ENCODE results near the gene PHIP. TPM values are rescaled to one million over a fixed set of nuclear protein-coding genes. Genes with fewer than 3 reads are reported as not detected.

The PHIP gene
- total and polyA plus RNA-seq, 10 of the 15 experiments (the other 5 are each of a cell fraction or from before 2014, with no cell fraction given) = 8.5 to 34.6 (median 17.9) TPM

DNA sequence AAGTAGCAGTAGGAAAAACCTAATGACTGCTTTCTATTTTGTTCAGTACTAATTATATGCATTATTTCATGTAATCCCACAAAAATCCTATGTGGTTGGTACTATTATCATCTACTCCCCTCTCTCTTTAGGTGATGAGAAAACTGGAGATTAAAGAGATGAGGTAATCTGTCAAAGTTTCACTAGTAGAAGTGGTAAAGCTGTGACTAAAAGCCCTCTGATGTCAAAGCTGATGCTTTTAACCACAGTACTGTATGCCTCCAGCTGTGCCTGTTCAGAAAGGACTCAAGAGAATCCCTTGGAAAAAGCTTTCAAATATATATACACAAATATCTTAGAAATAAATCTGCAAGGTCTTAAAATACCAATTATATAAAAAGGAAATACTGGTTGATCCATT lies 38.0 kb downstream of the PHIP start:
- FAIRE-seq (no peak), ATAC-seq (peak; percentile 88), DNase-seq (ENCODE audit: low read depth, low spot score) (no peak)
- no TSS peak for BruUV-seq (replicated peaks)
- POLR2A ChIA-PET = no interaction called here
- in situ Hi-C loops (cut with MboI) = no loop called here
- peaks cover 4% of the 10 kb centered on the region; the same call in 2 of the 3 replicates for H3K9me3 ChIP-seq (replicated peaks; ENCODE audit: control insufficient read depth, insufficient read depth, low read length)
- CTCF ChIA-PET = no interaction called here
- RAD21 ChIA-PET (ENCODE audit: unreplicated experiment) = no interaction called here
- no peaks in the 10 kb centered on the region for H4K20me1 ChIP-seq (ENCODE audit: control insufficient read depth, insufficient read depth)
- H3K36me3 ChIP-seq (ENCODE audit: control insufficient read depth in 2 of 2, insufficient read depth in 2 of 2, low read length in 1 of 2) = peaks cover 0 to 19% of the 10 kb centered on the region in 2 experiments; a peak in 3 of 4 replicates
- H2AFZ ChIP-seq (ENCODE audit: control insufficient read depth, low read depth, low read length) = no peak overlapping the region
- H3K4me3 ChIP-seq = no peak overlapping the region
- H3K79me2 ChIP-seq (ENCODE audit: control insufficient read depth, insufficient read depth, low read length) = peaks cover 19% of the 10 kb centered on the region
- H3K27me3 ChIP-seq (replicated peaks in 1 of 2; ENCODE audit: control insufficient read depth in 2 of 2, insufficient read depth in 2 of 2, low read length in 1 of 2) = no peaks in the 10 kb centered on the region
- intact Hi-C loops (cut with micrococcal nuclease; ENCODE audit: unreplicated experiment) = loop anchor here (5.0 kb wide), 1 partner anchor 37 kb away; the partner anchor contains the start of gene PHIP
- no peak overlapping the region for H3K9ac ChIP-seq (ENCODE audit: control insufficient read depth, insufficient read depth, low read length)
- no peak overlapping the region for H3K4me2 ChIP-seq (ENCODE audit: control insufficient read depth, insufficient read depth)
- H3K4me1 ChIP-seq (ENCODE audit: control insufficient read depth, insufficient read depth, low read length) = peaks cover 12% of the 10 kb centered on the region; the same call in 1 of the 2 replicates
- SMC1A ChIA-PET (ENCODE audit: uncharacterized antibody, unreplicated experiment) = no interaction called here
- no peak overlapping the region for H3K27ac ChIP-seq (ENCODE audit: control insufficient read depth, insufficient read depth)
- TF ChIP-seq ATF7 (IDR thresholded peaks at IDR 0.05; ENCODE audit: low read depth) (peak; percentile 81), RCOR1 (conservative IDR thresholded peaks at IDR 0.05; ENCODE audit: low read depth, low read length) (no peak), FOXM1 (IDR thresholded peaks at IDR 0.05; ENCODE audit: low read depth, low read length) (no peak; the same call in 1 of the 2 replicates), LARP7 (IDR thresholded peaks at IDR 0.05) (no peak), MTA2 (IDR thresholded peaks at IDR 0.05; ENCODE audit: low read depth) (peak; percentile 31; the same call in 1 of the 2 replicates), BACH1 (IDR thresholded peaks at IDR 0.05; ENCODE audit: borderline replicate concordance) (no peak), SMAD1 (IDR thresholded peaks at IDR 0.05; ENCODE audit: low read depth, partially characterized antibody) (no peak), SUZ12 (IDR thresholded peaks at IDR 0.05; ENCODE audit: unreplicated experiment) (no peak), RFX5 (IDR thresholded peaks at IDR 0.05; ENCODE audit: low read depth, low read length) (no peak), TARDBP (IDR thresholded peaks at IDR 0.05; ENCODE audit: borderline replicate concordance) (no peak), CHD4 (IDR thresholded peaks at IDR 0.05) (no peak), SP1 (IDR thresholded peaks at IDR 0.05; ENCODE audit: low read depth, low read length) (no peak), MTA3 (IDR thresholded peaks at IDR 0.05; ENCODE audit: borderline replicate concordance, low read length) (no peak), ASH2L (IDR thresholded peaks at IDR 0.05; ENCODE audit: borderline replicate concordance, low read depth) (no peak), KDM1A (IDR thresholded peaks at IDR 0.05; ENCODE audit: borderline replicate concordance) (no peak), MYB (IDR thresholded peaks at IDR 0.05; ENCODE audit: borderline replicate concordance, low read depth, low read length) (no peak), EGR1 (IDR thresholded peaks at IDR 0.05; ENCODE audit: borderline replicate concordance in 1 of 2, low read depth in 2 of 2, low read length in 2 of 2) (no peak), TAF1 (IDR thresholded peaks at IDR 0.05; ENCODE audit: borderline replicate concordance, low read depth, low read length) (no peak)
- TF ChIP-seq, protein P1, sequence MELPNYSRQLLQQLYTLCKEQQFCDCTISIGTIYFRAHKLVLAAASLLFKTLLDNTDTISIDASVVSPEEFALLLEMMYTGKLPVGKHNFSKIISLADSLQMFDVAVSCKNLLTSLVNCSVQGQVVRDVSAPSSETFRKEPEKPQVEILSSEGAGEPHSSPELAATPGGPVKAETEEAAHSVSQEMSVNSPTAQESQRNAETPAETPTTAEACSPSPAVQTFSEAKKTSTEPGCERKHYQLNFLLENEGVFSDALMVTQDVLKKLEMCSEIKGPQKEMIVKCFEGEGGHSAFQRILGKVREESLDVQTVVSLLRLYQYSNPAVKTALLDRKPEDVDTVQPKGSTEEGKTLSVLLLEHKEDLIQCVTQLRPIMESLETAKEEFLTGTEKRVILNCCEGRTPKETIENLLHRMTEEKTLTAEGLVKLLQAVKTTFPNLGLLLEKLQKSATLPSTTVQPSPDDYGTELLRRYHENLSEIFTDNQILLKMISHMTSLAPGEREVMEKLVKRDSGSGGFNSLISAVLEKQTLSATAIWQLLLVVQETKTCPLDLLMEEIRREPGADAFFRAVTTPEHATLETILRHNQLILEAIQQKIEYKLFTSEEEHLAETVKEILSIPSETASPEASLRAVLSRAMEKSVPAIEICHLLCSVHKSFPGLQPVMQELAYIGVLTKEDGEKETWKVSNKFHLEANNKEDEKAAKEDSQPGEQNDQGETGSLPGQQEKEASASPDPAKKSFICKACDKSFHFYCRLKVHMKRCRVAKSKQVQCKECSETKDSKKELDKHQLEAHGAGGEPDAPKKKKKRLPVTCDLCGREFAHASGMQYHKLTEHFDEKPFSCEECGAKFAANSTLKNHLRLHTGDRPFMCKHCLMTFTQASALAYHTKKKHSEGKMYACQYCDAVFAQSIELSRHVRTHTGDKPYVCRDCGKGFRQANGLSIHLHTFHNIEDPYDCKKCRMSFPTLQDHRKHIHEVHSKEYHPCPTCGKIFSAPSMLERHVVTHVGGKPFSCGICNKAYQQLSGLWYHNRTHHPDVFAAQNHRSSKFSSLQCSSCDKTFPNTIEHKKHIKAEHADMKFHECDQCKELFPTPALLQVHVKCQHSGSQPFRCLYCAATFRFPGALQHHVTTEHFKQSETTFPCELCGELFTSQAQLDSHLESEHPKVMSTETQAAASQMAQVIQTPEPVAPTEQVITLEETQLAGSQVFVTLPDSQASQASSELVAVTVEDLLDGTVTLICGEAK (IDR thresholded peaks at IDR 0.05; ENCODE audit: borderline replicate concordance) = no peak
- TF ChIP-seq, protein P2, sequence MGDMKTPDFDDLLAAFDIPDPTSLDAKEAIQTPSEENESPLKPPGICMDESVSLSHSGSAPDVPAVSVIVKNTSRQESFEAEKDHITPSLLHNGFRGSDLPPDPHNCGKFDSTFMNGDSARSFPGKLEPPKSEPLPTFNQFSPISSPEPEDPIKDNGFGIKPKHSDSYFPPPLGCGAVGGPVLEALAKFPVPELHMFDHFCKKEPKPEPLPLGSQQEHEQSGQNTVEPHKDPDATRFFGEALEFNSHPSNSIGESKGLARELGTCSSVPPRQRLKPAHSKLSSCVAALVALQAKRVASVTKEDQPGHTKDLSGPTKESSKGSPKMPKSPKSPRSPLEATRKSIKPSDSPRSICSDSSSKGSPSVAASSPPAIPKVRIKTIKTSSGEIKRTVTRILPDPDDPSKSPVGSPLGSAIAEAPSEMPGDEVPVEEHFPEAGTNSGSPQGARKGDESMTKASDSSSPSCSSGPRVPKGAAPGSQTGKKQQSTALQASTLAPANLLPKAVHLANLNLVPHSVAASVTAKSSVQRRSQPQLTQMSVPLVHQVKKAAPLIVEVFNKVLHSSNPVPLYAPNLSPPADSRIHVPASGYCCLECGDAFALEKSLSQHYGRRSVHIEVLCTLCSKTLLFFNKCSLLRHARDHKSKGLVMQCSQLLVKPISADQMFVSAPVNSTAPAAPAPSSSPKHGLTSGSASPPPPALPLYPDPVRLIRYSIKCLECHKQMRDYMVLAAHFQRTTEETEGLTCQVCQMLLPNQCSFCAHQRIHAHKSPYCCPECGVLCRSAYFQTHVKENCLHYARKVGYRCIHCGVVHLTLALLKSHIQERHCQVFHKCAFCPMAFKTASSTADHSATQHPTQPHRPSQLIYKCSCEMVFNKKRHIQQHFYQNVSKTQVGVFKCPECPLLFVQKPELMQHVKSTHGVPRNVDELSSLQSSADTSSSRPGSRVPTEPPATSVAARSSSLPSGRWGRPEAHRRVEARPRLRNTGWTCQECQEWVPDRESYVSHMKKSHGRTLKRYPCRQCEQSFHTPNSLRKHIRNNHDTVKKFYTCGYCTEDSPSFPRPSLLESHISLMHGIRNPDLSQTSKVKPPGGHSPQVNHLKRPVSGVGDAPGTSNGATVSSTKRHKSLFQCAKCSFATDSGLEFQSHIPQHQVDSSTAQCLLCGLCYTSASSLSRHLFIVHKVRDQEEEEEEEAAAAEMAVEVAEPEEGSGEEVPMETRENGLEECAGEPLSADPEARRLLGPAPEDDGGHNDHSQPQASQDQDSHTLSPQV (IDR thresholded peaks at IDR 0.05) = no peak

Data from GM12878 (cell line).